Superior temporal gyrus (tissue), 1 donor: ENCODE results near the gene PRKAA2.

Experiments
- DNase-seq: peaks from one replicate; pipeline ENCODE4 v3.0.0-alpha.2; 2016; ENCODE audit errors: extremely low spot score

PRKAA2 gene

DNA sequence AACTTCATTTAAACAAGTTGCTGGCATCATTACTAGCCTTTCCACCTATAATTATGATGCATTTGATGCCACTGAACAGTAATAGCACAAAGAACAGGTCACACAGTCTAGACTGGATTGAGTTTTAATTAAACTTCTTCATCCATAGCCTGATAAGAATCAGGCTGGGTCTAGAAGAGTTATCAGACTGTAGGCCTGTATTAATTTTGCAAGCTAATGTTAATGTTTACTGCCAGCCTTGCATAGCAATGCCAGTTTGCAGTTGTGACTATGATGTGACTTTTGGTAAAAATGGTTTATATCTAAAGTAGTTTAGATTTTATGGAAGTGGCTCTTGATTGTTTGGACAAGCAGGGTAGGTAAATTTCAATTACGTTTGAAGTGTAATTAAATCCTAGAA, 68.0 kb downstream of the PRKAA2 start:
- no peak for DNase-seq

GRCh38 chr1:56715156-56715555, 70.0 kb downstream of the PRKAA2 start:
- no peak for DNase-seq

DNA sequence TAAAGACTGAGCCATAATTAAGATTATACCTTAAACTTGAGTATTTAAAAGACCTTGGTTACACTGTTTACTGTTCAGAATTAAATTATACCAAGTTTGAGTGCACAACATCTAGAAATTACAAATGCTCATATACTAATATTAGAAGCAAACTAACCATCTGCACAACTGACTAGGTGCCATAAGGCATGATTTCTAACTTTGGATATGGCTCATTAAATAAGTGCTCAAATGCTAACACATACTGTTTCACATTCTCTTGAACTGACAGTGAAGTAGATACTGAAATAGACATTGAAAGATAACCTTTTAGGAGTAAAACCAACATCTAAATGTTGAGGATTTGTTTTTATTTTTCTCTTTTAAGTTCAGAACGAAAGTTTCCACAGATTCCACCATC, 74.1 kb downstream of the PRKAA2 start:
- DNase-seq: no peak

DNA sequence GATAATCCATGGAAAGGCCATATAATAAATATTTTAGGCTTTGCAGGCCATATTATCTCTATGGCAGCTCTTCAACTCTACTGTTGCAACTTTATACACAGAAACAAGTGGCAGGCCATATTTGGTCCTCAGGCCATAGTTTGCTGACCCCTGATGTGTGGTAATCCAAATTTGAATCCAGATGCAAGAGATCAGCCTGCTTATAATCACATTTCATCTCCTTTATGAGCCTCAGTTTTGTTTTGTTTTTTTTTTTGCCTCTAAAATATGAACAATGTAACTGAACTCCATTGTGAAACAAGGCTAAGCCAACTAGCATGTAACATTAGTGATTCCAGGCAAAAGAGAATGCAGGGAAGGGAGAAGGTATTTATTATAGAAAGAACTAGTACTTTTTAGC, 81.6 kb downstream of the PRKAA2 start:
- DNase-seq: no peak

DNA sequence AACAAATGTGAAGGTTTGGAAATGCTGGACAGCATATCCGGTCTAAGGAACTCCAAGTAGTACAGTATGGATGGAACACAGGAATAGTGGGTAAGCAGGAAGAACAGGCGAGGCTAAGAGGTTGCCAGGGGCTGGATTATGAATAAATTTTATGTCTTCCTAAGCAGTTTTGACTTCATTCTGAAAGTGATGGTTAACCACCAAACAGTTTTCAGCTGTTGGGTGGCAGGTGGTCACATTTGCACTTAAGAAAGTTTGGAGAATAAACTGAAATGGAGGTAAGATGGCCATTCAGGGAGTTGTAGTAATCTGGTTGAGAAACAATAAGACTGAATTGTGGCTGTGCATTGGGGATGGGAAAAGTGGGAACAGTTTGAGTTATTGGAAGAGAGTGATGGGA, 83.8 kb downstream of the PRKAA2 start:
- no peak for DNase-seq

DNA sequence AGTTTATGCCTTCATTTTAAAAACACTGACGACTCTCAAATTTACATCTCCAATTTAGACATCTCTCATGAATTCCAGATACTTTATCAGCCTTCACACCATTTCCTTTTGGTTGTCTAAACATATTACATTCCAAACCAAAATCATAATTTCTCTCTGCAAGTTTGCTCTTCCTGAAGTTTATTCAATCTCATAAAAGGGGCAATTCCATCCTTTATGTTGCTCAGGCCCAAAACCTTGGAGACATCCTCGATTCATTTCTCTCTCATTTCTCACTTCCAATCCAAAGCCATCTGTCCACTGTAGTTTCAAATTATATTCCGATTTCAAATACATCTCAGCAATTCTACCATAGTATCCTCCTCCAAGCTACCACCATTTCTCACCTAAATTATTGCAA, 100.1 kb downstream of the PRKAA2 start:
- DNase-seq: no peak

GRCh38 chr1:56754708-56755479, 109.8 kb downstream of the PRKAA2 start:
- DNase-seq: no peak

- DNase-seq: no peak
Observed at GRCh38 chr1:56755911-56756310, 110.8 kb downstream of the PRKAA2 start.

DNA sequence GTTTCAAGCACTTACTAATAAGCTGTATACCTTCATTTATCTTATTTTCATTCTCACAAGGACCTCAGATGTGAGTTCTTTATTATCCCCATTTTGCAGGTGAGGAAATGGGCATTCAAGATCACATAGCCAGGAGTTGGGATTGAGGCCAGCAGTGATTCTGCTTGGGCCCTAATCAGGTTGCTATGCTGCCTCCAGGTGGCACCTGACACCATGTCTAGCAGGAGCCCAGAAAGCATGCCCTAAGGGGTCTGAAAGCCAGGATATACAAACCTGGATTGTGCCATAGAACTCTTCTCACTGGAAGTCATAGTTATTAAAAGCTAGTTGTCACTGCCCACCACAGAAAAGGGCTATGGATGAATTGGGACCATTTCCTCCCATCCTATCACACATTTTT, 113.0 kb downstream of the PRKAA2 start:
- DNase-seq: no peak

DNA sequence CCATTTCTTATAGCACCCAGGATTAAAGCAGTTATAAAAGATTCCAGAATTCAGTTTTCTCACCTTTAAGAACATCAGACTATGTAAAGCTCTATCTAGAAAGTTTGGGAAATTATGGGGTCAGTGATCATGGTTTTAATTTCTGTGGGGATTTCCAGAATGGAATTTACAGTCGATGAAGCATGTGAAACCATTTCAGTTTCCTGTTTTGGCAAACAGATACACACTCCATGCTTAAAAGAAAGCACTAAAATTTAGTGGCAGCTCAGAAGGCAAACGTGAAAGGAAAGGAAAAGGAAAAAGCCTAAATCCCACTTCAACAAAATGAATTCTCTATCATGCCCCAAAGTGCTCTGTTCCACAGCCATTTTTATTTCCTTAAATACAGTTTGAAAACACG, 113.7 kb downstream of the PRKAA2 start:
- DNase-seq: no peak
